ENCODE measurements around the gene SNPH. TPM values are rescaled to one million over a fixed set of nuclear protein-coding genes. Genes with fewer than 3 reads are reported as not detected.
A peak's percentile ranks its signal among the peaks of the same experiment; 100 is the strongest.

SNPH gene
- total and polyA plus RNA-seq, 8 donors, result 1.1 to 4.3 (median 2.5) TPM

GRCh38 chr20:1293641-1294379 is 27.7 kb downstream of the SNPH start:
- ATAC-seq (peak in 3 of 4 donors; percentile 51 to 79 (median 68)), FAIRE-seq (no peak), DNase-seq (peak in 2 of 6 donors; percentile 35 to 39)
- Histone ChIP-seq H3K27me3 (no peaks in the 10 kb centered on the region), H3K9me3 (no peaks in the 10 kb centered on the region), H3K4me3 (no peak overlapping the region), H3K36me3 (no peaks in the 10 kb centered on the region), H3K4me1 (no peaks in the 10 kb centered on the region), H3K27ac (no peak overlapping the region)
- TF ChIP-seq, protein P1, sequence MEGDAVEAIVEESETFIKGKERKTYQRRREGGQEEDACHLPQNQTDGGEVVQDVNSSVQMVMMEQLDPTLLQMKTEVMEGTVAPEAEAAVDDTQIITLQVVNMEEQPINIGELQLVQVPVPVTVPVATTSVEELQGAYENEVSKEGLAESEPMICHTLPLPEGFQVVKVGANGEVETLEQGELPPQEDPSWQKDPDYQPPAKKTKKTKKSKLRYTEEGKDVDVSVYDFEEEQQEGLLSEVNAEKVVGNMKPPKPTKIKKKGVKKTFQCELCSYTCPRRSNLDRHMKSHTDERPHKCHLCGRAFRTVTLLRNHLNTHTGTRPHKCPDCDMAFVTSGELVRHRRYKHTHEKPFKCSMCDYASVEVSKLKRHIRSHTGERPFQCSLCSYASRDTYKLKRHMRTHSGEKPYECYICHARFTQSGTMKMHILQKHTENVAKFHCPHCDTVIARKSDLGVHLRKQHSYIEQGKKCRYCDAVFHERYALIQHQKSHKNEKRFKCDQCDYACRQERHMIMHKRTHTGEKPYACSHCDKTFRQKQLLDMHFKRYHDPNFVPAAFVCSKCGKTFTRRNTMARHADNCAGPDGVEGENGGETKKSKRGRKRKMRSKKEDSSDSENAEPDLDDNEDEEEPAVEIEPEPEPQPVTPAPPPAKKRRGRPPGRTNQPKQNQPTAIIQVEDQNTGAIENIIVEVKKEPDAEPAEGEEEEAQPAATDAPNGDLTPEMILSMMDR (IDR thresholded peaks at IDR 0.05), result no peak
- WGBS, 2 donors, result 51 to 60% methylated on average over 6 of the region's 6 CpGs
- intact Hi-C loops (cut with DNase I), result no loop called here

DNA sequence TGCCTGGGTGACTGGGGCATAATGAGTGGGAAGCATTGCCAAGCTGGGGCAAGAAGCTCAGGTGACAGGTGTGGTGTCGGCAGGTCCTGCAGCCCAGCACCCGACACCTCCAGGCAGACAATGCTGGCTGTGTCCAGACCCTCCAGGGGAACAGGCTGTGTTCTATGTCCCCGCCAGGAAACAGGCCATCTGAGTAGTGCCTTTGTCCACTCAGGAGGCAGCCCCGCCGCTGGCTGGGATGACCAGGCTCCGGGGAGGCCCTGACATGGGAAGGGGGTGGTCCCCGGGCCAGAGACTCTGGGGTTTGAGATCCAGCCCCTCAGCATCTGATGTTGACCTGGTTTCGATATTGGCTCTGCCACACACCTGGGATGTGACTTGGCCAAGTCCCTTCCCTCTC is 28.4 kb downstream of the SNPH start:
- intact Hi-C loops (cut with DNase I), result no loop called here
- Histone ChIP-seq H3K4me1 (no peaks in the 10 kb centered on the region), H3K36me3 (no peaks in the 10 kb centered on the region), H3K27ac (no peak overlapping the region), H3K4me3 (no peak overlapping the region), H3K9me3 (no peaks in the 10 kb centered on the region), H3K27me3 (no peaks in the 10 kb centered on the region)
- DNase-seq, result no peak
- peak in 1 of 4 donors; percentile 14 for ATAC-seq
- 82 to 91% methylated on average over 8 of the region's 8 CpGs for WGBS, 2 donors
- TF ChIP-seq, protein P1 (IDR thresholded peaks at IDR 0.05), result no peak
- FAIRE-seq, result no peak

DNA sequence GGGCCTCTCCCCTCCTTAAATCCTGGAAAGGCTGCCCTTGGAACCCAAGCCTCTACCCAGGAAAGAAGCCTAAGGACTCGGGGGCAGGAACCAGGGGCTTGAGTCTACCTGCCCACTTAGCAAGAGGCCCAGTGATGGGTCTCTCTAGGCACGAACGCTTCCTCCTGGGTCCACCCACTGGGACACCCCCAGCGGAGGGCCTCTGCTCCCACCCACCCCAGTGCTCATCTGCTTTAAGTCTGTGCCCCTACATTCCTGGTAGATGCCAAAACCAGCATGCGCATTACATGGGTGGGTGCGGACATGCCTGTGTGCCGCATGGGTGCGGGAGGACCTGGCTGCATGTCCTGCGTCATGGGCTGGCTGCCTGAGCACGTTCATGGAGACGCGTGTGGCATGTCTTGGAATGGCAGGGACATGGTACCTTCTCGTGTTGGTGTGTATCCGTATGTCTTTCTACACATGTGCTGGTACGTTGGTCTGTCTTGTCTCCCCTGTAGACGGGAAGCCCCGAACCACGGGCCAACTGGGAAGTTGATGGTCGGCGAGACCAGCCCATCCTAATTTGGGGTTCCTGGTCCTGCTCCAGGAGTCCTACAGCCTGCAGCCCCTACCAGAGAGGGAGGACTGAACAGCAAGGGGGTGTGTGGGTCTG is 29.3 kb downstream of the SNPH start:
- Histone ChIP-seq H3K27me3 (no peaks in the 10 kb centered on the region), H3K4me1 (no peaks in the 10 kb centered on the region), H3K36me3 (no peaks in the 10 kb centered on the region), H3K9me3 (no peaks in the 10 kb centered on the region), H3K4me3 (no peak overlapping the region), H3K27ac (no peak overlapping the region)
- no peak for DNase-seq
- no peak for FAIRE-seq
- intact Hi-C loops (cut with DNase I), result no loop called here
- no peak for ATAC-seq
- 94 to 97% methylated on average over 20 of the region's 20 CpGs for WGBS, 2 donors
- TF ChIP-seq, protein P1 (IDR thresholded peaks at IDR 0.05), result no peak

DNA sequence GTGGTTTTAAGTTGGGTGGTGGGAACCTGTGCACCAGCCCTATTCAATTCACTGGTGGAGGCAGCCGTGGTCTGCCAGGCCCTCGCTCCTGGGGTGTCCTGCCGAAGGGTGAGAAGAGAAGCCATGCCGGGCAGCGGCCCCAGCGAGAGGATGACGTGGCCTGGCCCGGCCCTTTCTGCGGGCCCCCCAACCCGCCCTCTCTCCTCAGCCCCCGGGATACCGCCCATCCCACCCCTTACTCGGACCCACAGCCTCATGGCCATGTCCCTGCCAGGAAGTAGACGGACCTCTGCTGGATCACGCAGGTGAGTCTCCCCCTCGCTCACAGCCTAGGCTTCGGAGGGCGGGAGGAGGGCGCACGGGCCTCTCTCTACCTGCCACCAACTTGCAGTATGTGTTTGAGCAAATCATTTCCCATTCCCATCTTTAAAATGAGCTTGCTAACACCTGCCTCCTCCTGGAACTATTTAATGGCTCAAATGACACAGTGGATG is 30.1 kb downstream of the SNPH start:
- no peak overlapping the region for H3K4me3 ChIP-seq
- TF ChIP-seq, protein P1 (IDR thresholded peaks at IDR 0.05), result no peak
- FAIRE-seq (no peak), ATAC-seq (no peak), DNase-seq (no peak)
- H3K9me3 ChIP-seq, result no peaks in the 10 kb centered on the region
- WGBS, 2 donors, result 87 to 97% methylated on average over 19 to 20 of the region's 20 CpGs
- H3K27me3 ChIP-seq, result no peaks in the 10 kb centered on the region
- H3K36me3 ChIP-seq, result no peaks in the 10 kb centered on the region
- H3K4me1 ChIP-seq, result no peaks in the 10 kb centered on the region
- no peak overlapping the region for H3K27ac ChIP-seq
- intact Hi-C loops (cut with DNase I), result no loop called here

DNA sequence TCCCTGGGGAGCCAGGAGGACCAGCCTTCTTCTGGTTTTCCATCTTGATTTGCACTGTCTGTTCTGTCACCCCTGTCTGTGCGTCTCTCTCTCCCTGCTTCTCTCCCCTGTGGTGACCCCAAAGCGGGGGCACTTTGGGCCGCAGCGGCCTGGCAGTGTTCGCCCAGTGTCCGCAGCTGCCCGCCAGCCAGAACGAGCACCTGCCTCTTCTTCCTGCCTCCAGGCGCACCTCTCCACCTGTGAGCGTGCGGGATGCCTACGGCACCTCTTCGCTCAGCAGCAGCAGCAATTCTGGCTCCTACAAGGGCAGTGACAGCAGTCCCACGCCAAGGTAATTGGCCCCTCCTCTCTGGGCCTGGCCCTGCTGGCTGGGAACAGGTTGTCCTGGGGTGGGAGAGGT is 30.8 kb downstream of the SNPH start:
- Histone ChIP-seq H3K9me3 (no peaks in the 10 kb centered on the region), H3K4me1 (no peaks in the 10 kb centered on the region), H3K4me3 (no peak overlapping the region), H3K27me3 (no peaks in the 10 kb centered on the region), H3K36me3 (no peaks in the 10 kb centered on the region), H3K27ac (no peak overlapping the region)
- intact Hi-C loops (cut with DNase I), result no loop called here
- no peak for ATAC-seq
- 88 to 90% methylated on average over 14 of the region's 14 CpGs for WGBS, 2 donors
- no peak for DNase-seq
- FAIRE-seq, result no peak
- TF ChIP-seq, protein P1 (IDR thresholded peaks at IDR 0.05), result no peak
